Measurements from ENCODE around the gene NRCAM.

The NRCAM gene

GRCh38 chr7:108327353-108327752 is 128.9 kb downstream of the NRCAM start:
- peaks cover 37% of the 10 kb centered on the region for H3K4me1 ChIP-seq (ENCODE audit: control insufficient read depth, insufficient read depth, low read length)
- no peaks in the 10 kb centered on the region for H3K27me3 ChIP-seq (ENCODE audit: control insufficient read depth, insufficient read depth, low read length)
- no peak overlapping the region for H3K4me3 ChIP-seq (ENCODE audit: low read depth, low read length)
- H3K9ac ChIP-seq (ENCODE audit: low read depth, low read length): no peak overlapping the region
- H3K9me3 ChIP-seq (ENCODE audit: control insufficient read depth, insufficient read depth, low read length): no peaks in the 10 kb centered on the region
- H3K36me3 ChIP-seq (ENCODE audit: control insufficient read depth, insufficient read depth, low read length): no peaks in the 10 kb centered on the region

- Histone ChIP-seq H3K9ac (ENCODE audit: low read depth, low read length) (no peak overlapping the region), H3K4me3 (ENCODE audit: low read depth, low read length) (no peak overlapping the region)
Observed at GRCh38 chr7:108326938-108327337, 129.3 kb downstream of the NRCAM start.

GRCh38 chr7:108324053-108325038 is 131.9 kb downstream of the NRCAM start:
- H3K9ac ChIP-seq (ENCODE audit: low read depth, low read length): no peak overlapping the region
- peaks cover 27% of the 10 kb centered on the region for H3K4me1 ChIP-seq (ENCODE audit: control insufficient read depth, insufficient read depth, low read length)
- no peaks in the 10 kb centered on the region for H3K36me3 ChIP-seq (ENCODE audit: control insufficient read depth, insufficient read depth, low read length)
- H3K27me3 ChIP-seq (ENCODE audit: control insufficient read depth, insufficient read depth, low read length): no peaks in the 10 kb centered on the region
- no peaks in the 10 kb centered on the region for H3K9me3 ChIP-seq (ENCODE audit: control insufficient read depth, insufficient read depth, low read length)
- H3K4me3 ChIP-seq (ENCODE audit: low read depth, low read length): no peak overlapping the region

More at GRCh38 chr7:108326938-108327337, 129.3 kb downstream of the NRCAM start:
- no peaks in the 10 kb centered on the region for H3K36me3 ChIP-seq (ENCODE audit: control insufficient read depth, insufficient read depth, low read length)
- no peaks in the 10 kb centered on the region for H3K9me3 ChIP-seq (ENCODE audit: control insufficient read depth, insufficient read depth, low read length)
- no peaks in the 10 kb centered on the region for H3K27me3 ChIP-seq (ENCODE audit: control insufficient read depth, insufficient read depth, low read length)
- H3K4me1 ChIP-seq (ENCODE audit: control insufficient read depth, insufficient read depth, low read length): peaks cover 37% of the 10 kb centered on the region

GRCh38 chr7:108322925-108323832 is 133.1 kb downstream of the NRCAM start:
- H3K4me1 ChIP-seq (ENCODE audit: control insufficient read depth, insufficient read depth, low read length): peaks cover 16% of the 10 kb centered on the region
- H3K4me3 ChIP-seq (ENCODE audit: low read depth, low read length): no peak overlapping the region
- H3K27me3 ChIP-seq (ENCODE audit: control insufficient read depth, insufficient read depth, low read length): no peaks in the 10 kb centered on the region
- H3K9ac ChIP-seq (ENCODE audit: low read depth, low read length): no peak overlapping the region
- H3K9me3 ChIP-seq (ENCODE audit: control insufficient read depth, insufficient read depth, low read length): no peaks in the 10 kb centered on the region
- H3K36me3 ChIP-seq (ENCODE audit: control insufficient read depth, insufficient read depth, low read length): no peaks in the 10 kb centered on the region

GRCh38 chr7:108322046-108322445 is 134.2 kb downstream of the NRCAM start:
- Histone ChIP-seq H3K4me3 (ENCODE audit: low read depth, low read length) (no peak overlapping the region), H3K36me3 (ENCODE audit: control insufficient read depth, insufficient read depth, low read length) (no peaks in the 10 kb centered on the region), H3K9me3 (ENCODE audit: control insufficient read depth, insufficient read depth, low read length) (no peaks in the 10 kb centered on the region), H3K4me1 (ENCODE audit: control insufficient read depth, insufficient read depth, low read length) (peaks cover 6% of the 10 kb centered on the region), H3K27me3 (ENCODE audit: control insufficient read depth, insufficient read depth, low read length) (no peaks in the 10 kb centered on the region), H3K9ac (ENCODE audit: low read depth, low read length) (no peak overlapping the region)

- Histone ChIP-seq H3K4me1 (ENCODE audit: control insufficient read depth, insufficient read depth, low read length) (peaks cover 3% of the 10 kb centered on the region), H3K36me3 (ENCODE audit: control insufficient read depth, insufficient read depth, low read length) (no peaks in the 10 kb centered on the region), H3K9me3 (ENCODE audit: control insufficient read depth, insufficient read depth, low read length) (no peaks in the 10 kb centered on the region), H3K27me3 (ENCODE audit: control insufficient read depth, insufficient read depth, low read length) (no peaks in the 10 kb centered on the region), H3K4me3 (ENCODE audit: low read depth, low read length) (no peak overlapping the region), H3K9ac (ENCODE audit: low read depth, low read length) (no peak overlapping the region)
Observed at GRCh38 chr7:108321359-108321758, 134.9 kb downstream of the NRCAM start.

- Histone ChIP-seq H3K9ac (ENCODE audit: low read depth, low read length) (no peak overlapping the region), H3K4me1 (ENCODE audit: control insufficient read depth, insufficient read depth, low read length) (no peaks in the 10 kb centered on the region), H3K36me3 (ENCODE audit: control insufficient read depth, insufficient read depth, low read length) (no peaks in the 10 kb centered on the region), H3K27me3 (ENCODE audit: control insufficient read depth, insufficient read depth, low read length) (no peaks in the 10 kb centered on the region), H3K4me3 (ENCODE audit: low read depth, low read length) (no peak overlapping the region), H3K9me3 (ENCODE audit: control insufficient read depth, insufficient read depth, low read length) (no peaks in the 10 kb centered on the region)
Observed at GRCh38 chr7:108316708-108317107, 139.5 kb downstream of the NRCAM start.

GRCh38 chr7:108314551-108314950 is 141.7 kb downstream of the NRCAM start:
- no peaks in the 10 kb centered on the region for H3K27me3 ChIP-seq (ENCODE audit: control insufficient read depth, insufficient read depth, low read length)
- H3K9me3 ChIP-seq (ENCODE audit: control insufficient read depth, insufficient read depth, low read length): no peaks in the 10 kb centered on the region
- no peak overlapping the region for H3K4me3 ChIP-seq (ENCODE audit: low read depth, low read length)
- peaks cover 2% of the 10 kb centered on the region for H3K4me1 ChIP-seq (ENCODE audit: control insufficient read depth, insufficient read depth, low read length)
- no peak overlapping the region for H3K9ac ChIP-seq (ENCODE audit: low read depth, low read length)
- H3K36me3 ChIP-seq (ENCODE audit: control insufficient read depth, insufficient read depth, low read length): no peaks in the 10 kb centered on the region

- H3K4me3 ChIP-seq (ENCODE audit: low read depth, low read length): no peak overlapping the region
- no peak overlapping the region for H3K9ac ChIP-seq (ENCODE audit: low read depth, low read length)
- no peaks in the 10 kb centered on the region for H3K9me3 ChIP-seq (ENCODE audit: control insufficient read depth, insufficient read depth, low read length)
- no peaks in the 10 kb centered on the region for H3K27me3 ChIP-seq (ENCODE audit: control insufficient read depth, insufficient read depth, low read length)
- no peaks in the 10 kb centered on the region for H3K36me3 ChIP-seq (ENCODE audit: control insufficient read depth, insufficient read depth, low read length)
- peaks cover 2% of the 10 kb centered on the region for H3K4me1 ChIP-seq (ENCODE audit: control insufficient read depth, insufficient read depth, low read length)
Observed at GRCh38 chr7:108314049-108314448, 142.2 kb downstream of the NRCAM start.

- Histone ChIP-seq H3K36me3 (ENCODE audit: control insufficient read depth, insufficient read depth, low read length) (no peaks in the 10 kb centered on the region), H3K9ac (ENCODE audit: low read depth, low read length) (no peak overlapping the region), H3K4me1 (ENCODE audit: control insufficient read depth, insufficient read depth, low read length) (peaks cover 8% of the 10 kb centered on the region), H3K9me3 (ENCODE audit: control insufficient read depth, insufficient read depth, low read length) (no peaks in the 10 kb centered on the region), H3K4me3 (ENCODE audit: low read depth, low read length) (no peak overlapping the region), H3K27me3 (ENCODE audit: control insufficient read depth, insufficient read depth, low read length) (no peaks in the 10 kb centered on the region)
Observed at GRCh38 chr7:108313086-108313485, 143.2 kb downstream of the NRCAM start.

- Histone ChIP-seq H3K27me3 (ENCODE audit: control insufficient read depth, insufficient read depth, low read length) (no peaks in the 10 kb centered on the region), H3K4me1 (ENCODE audit: control insufficient read depth, insufficient read depth, low read length) (peaks cover 8% of the 10 kb centered on the region)
Observed at GRCh38 chr7:108311446-108312168, 144.6 kb downstream of the NRCAM start.

More at GRCh38 chr7:108311446-108312168, 144.6 kb downstream of the NRCAM start:
- Histone ChIP-seq H3K9ac (ENCODE audit: low read depth, low read length) (no peak overlapping the region), H3K36me3 (ENCODE audit: control insufficient read depth, insufficient read depth, low read length) (no peaks in the 10 kb centered on the region), H3K4me3 (ENCODE audit: low read depth, low read length) (no peak overlapping the region), H3K9me3 (ENCODE audit: control insufficient read depth, insufficient read depth, low read length) (no peaks in the 10 kb centered on the region)

Data from iPS-15b (cell line).